ENCODE data around the gene XPOT. TPM values are rescaled to one million over a fixed set of nuclear protein-coding genes. Genes with fewer than 3 reads are reported as not detected.
A peak's percentile ranks its signal among the peaks of the same experiment; 100 is the strongest.
"Not testable (repeated sequence)": the region's sequence is repeated elsewhere in the genome, so short reads cannot be mapped to it uniquely, and the experiment has no call there.

XPOT gene, protein sequence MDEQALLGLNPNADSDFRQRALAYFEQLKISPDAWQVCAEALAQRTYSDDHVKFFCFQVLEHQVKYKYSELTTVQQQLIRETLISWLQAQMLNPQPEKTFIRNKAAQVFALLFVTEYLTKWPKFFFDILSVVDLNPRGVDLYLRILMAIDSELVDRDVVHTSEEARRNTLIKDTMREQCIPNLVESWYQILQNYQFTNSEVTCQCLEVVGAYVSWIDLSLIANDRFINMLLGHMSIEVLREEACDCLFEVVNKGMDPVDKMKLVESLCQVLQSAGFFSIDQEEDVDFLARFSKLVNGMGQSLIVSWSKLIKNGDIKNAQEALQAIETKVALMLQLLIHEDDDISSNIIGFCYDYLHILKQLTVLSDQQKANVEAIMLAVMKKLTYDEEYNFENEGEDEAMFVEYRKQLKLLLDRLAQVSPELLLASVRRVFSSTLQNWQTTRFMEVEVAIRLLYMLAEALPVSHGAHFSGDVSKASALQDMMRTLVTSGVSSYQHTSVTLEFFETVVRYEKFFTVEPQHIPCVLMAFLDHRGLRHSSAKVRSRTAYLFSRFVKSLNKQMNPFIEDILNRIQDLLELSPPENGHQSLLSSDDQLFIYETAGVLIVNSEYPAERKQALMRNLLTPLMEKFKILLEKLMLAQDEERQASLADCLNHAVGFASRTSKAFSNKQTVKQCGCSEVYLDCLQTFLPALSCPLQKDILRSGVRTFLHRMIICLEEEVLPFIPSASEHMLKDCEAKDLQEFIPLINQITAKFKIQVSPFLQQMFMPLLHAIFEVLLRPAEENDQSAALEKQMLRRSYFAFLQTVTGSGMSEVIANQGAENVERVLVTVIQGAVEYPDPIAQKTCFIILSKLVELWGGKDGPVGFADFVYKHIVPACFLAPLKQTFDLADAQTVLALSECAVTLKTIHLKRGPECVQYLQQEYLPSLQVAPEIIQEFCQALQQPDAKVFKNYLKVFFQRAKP
- 131 and 237 TPM in 2 replicates for total RNA-seq (ENCODE audit: low replicate concordance)

DNA sequence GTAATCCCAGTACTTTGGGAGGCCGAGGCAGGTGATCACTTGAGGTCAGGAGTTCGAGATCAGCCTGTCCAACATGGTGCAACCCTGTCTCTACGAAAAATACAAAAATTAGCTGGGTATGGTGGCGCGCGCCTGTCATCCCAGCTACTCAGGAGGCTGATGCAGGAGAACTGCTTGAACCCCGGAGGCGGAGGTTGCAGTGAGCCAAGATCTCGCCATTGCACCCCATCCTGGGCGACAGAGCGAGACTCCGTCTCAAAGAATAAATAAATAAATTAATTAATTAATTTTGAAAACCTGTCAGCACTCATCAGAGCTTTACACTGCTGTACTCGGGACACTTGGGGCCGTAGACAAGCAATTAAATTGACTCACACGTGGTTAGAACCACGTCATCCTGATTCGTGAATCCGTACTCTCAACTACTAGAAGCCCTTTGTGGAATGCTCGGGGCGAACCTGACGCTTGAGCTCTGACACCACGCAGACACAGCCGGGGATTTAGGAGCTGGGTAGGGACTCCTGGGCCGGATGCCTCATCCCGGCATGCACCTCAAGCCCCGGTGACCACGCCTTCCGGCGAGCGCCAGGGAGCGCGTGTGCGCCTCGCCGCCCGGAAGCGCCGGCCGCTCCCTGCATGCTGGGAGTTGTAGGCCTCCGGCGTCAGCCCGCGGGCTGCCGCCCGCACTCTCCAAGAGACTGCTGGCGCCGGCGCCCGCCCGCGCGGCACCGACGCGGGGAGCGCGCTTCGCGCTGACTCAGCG lies at the start of gene XPOT:
Gene XPOT, plus strand, starts transcription at position 686 of the 763 bp plus-strand sequence. CDS start 5,644 bp downstream, outside the sequence.
- DNase-seq (ENCODE audit: low read depth), result peak; percentile 97
- peak within 1 kb of the TSS; percentile 93 for H3K4me3 ChIP-seq (ENCODE audit: low read depth, low read length)
- TF ChIP-seq, protein P1, sequence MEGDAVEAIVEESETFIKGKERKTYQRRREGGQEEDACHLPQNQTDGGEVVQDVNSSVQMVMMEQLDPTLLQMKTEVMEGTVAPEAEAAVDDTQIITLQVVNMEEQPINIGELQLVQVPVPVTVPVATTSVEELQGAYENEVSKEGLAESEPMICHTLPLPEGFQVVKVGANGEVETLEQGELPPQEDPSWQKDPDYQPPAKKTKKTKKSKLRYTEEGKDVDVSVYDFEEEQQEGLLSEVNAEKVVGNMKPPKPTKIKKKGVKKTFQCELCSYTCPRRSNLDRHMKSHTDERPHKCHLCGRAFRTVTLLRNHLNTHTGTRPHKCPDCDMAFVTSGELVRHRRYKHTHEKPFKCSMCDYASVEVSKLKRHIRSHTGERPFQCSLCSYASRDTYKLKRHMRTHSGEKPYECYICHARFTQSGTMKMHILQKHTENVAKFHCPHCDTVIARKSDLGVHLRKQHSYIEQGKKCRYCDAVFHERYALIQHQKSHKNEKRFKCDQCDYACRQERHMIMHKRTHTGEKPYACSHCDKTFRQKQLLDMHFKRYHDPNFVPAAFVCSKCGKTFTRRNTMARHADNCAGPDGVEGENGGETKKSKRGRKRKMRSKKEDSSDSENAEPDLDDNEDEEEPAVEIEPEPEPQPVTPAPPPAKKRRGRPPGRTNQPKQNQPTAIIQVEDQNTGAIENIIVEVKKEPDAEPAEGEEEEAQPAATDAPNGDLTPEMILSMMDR (IDR thresholded peaks at IDR 0.05; ENCODE audit: insufficient read depth, low read length), result no peak

DNA sequence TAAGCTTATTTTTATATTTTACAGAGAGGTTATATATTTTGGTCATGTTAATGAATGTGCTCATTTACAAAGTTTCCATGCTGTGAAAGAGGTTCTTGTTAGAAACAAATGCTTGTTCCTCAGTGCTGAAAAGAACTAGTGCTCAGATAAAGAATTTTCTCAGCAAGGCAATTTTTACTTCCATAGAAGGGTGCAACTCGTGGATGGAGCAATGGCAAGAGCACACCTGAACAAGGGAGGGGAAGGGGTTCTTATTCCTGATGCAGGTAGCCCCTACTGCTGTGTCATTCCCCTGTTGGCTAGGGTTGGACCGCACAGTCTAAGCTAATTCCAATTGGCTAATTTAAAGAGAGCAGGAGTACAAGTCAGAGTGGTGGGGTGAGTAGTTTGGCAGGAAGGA lies 48.0 kb upstream of the XPOT start:
- not testable (repeated sequence) for H3K4me3 ChIP-seq (ENCODE audit: low read depth, low read length); DNase-seq (ENCODE audit: low read depth)

DNA sequence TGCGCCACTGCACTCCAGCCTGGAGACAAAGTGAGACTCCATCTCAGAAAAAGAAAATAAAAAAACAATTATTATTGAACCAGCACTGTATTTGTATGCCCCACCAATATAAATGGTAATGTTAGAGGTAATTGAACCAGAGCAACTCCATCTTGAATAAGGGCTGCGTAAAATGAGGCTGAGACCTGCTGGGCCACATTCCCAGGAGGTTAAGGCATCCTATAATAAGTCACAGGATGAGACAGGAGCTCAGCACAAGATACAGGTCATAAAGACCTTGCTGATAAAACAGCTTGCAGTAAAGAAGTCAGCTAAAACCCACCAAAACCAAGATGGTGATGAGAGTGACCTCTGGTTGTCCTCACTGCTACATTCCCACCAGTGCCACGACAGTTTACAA lies 43.0 kb upstream of the XPOT start:
- DNase-seq (ENCODE audit: low read depth); H3K4me3 ChIP-seq (ENCODE audit: low read depth, low read length): not testable (repeated sequence)

DNA sequence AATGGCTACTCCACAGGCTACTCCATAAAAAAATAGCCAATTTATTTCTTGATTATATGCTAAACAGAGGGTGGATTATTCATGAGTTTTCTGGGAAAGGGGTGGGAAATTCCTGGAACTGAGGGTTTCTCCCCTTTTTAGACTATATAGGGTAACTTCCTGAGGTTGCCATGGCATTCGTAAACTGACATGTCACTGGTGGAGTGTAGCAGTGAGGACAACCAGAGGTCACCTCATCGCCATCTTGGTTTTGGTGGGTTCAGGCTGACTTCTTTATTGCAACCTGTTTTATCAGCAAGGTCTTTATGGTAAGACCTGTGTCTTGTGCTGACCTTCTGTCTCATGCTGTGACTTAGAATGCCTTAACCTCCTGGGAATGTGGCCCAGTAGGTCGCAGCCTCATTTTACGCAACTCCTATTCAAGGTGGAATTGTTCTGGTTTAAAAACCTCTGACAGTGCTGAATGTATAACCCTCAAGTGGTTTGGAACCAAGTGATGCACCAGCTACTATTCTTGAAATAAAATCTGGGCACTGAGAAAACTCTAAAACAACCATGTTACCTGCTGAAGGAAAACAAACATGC lies 41.4 kb upstream of the XPOT start:
- no peak overlapping the region for H3K4me3 ChIP-seq (ENCODE audit: low read depth, low read length)
- TF ChIP-seq, protein P1 (IDR thresholded peaks at IDR 0.05; ENCODE audit: insufficient read depth, low read length), result no peak
- DNase-seq (ENCODE audit: low read depth), result no peak

DNA sequence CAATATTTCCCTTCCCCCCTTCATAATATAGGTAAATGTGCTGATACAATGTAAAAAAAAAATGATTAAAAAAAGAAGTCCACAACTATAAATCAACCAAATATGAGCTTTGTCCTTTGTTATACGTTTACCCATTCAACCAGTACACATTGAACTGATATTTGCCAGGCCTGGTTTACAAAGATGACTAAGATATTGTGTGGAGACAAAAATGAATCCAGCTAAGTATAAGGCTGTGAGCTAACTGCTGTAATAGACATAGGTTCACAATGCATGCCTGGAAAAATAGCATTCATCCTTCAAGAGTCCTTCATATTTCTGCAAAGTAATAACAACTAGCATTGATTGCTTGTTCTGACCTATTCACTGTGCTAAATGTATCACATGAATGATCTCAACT lies 20.5 kb upstream of the XPOT start:
- peak; percentile 41 for DNase-seq (ENCODE audit: low read depth)
- H3K4me3 ChIP-seq (ENCODE audit: low read depth, low read length), result no peak overlapping the region
- TF ChIP-seq, protein P1 (IDR thresholded peaks at IDR 0.05; ENCODE audit: insufficient read depth, low read length), result no peak

DNA sequence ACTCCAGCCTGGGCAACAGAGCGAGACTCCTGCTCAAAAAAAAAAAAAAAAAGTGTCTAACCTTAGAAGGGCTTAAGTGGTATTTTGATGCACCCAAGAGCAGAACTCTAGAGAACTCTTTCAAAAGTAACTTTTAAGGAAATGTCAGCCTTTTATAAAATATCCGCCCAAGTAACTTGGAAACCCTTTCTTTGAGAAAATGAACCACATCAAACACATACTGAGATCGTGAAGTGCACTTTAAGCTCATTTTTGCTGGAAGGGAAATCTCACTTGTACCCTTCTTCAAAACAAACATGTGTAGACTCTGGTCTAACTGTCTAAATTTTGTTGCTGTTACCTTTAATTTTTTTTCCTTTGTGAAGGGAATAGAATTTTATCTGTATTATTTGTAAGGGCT lies 19.2 kb upstream of the XPOT start:
- no peak overlapping the region for H3K4me3 ChIP-seq (ENCODE audit: low read depth, low read length)

DNA sequence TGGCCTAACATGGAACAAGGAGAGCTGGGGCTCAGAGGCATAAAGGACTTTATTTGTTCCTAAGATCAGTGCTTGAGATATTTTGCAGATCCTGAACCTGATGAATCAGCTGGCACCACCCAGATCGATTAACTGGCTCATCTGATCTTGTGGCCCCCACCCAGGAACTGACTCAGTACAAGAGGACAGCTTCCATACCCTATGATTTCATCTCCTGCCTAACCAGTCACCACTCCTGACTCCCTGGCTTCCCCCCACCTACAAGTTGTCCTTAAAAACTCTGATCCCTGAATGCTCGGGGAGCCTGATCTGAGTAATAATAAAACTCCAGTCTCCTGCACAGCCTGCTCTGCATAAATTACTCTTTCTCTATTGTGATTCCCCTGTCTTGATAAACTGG lies 18.7 kb upstream of the XPOT start:
- peak; percentile 62 for DNase-seq (ENCODE audit: low read depth)
- no peak overlapping the region for H3K4me3 ChIP-seq (ENCODE audit: low read depth, low read length)
- TF ChIP-seq, protein P1 (IDR thresholded peaks at IDR 0.05; ENCODE audit: insufficient read depth, low read length), result no peak

More for the DNA sequence above, 19.2 kb upstream of the XPOT start:
- TF ChIP-seq, protein P1 (IDR thresholded peaks at IDR 0.05; ENCODE audit: insufficient read depth, low read length), result no peak
- DNase-seq (ENCODE audit: low read depth), result no peak

Data from fibroblast of the aortic adventitia (primary cell).